HG03159 (cell line): ENCODE measurements around the gene ACIN1.

Experiments
- ATAC-seq: cut with Tn5 transposase; IDR thresholded peaks from one replicate; pipeline ENCODE4 v1.9.1; 2021; ENCODE audit warnings: mild to moderate bottlenecking, moderate library complexity; ENCODE audit not compliant: unreplicated experiment

ACIN1 gene

GRCh38 chr14:23062002-23062401, 32.9 kb downstream of the ACIN1 start:
- no peak for ATAC-seq

GRCh38 chr14:23060536-23061260, 34.2 kb downstream of the ACIN1 start:
- no peak for ATAC-seq

DNA sequence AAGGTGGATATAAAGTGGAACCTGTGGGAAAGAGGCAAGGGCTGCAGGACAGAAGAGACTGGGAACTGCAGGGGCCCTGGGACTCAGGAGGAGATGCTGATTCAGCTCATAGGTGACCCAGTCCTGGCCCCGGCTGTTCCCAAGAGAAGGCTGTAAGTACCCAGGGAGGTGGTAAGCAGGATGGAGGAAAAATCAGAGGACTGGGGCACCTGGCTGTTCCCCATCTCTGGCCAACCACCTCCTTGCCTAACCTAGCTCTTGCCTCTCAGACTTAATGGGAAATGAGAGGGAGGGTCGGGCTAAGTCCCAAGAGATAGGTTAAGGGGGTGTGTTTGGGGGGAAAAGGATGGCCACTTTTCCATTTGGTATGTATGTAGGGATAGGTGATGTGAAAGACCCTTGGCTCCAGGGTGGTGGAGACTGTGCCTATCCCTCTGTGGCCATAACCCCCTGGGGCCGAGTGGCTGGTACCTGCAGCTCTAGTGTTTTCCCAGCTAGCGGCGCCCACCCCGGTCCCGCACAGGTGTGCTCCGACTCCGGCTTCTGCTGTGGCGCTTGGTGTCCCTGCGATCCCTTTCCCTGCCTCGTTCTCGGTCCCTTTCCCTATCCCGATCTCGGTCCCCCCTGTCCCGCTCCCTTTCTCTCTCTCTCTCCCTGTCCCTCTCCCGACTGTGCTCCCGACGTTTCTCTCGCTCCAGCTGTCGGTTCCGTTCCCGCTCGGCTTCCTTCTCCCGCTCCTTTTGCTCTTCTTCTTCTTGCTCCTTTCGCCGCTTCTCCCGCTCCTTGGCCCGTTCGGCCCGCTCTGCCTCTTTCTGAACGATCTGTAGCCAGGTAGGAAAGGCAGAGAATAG, 36.1 kb downstream of the ACIN1 start:
- ATAC-seq, result no peak

GRCh38 chr14:23057757-23058653, 36.9 kb downstream of the ACIN1 start:
- ATAC-seq, result peak; percentile 59

- peak; percentile 44 for ATAC-seq
Observed at GRCh38 chr14:23056956-23057756, 37.8 kb downstream of the ACIN1 start, which contains the start of gene CDH24. Gene CDH24, minus strand, starts transcription at chr14:23057520. Its CDS starts 1,787 bp downstream, at chr14:23055733.

DNA sequence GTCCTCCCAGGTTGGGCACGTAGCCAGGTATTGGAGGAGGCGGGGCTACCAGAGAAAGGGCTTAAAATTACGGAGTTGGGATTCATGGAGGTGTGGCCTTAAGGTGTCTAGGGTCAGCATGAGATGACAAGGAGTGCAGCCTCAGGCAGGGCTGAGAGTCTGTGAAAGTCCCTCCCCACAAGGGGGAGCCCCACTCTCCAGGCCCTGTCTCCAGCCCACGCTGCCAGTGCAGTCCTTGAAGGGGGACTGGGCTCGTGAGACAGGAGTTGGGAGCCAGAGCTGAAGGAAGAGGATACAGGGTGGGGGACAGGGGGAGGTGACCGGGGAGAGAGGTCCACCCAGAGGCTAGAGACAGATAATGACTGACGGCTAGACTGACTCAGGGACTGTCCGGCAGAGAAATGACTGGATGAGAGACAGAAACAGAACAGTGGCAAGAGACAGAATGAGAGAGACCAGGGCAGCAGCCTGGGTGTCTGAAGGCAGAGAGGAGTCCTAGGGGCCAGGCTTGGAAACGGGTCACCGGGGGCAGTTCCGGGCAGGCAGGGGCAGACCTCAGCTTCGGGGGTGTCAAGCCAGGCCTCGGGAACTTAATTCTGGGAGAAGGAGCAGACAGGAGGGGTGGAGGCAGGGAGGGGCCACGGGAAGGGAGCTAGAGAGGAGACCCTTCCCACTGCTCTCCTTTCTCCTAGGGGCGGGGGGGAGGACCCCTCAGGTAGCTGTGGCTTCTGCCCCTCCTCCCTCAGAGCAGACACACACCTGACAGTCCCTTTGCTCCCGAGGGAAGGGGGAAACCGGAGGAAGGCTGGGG, 38.6 kb downstream of the ACIN1 start:
- ATAC-seq, result peak; percentile 49

DNA sequence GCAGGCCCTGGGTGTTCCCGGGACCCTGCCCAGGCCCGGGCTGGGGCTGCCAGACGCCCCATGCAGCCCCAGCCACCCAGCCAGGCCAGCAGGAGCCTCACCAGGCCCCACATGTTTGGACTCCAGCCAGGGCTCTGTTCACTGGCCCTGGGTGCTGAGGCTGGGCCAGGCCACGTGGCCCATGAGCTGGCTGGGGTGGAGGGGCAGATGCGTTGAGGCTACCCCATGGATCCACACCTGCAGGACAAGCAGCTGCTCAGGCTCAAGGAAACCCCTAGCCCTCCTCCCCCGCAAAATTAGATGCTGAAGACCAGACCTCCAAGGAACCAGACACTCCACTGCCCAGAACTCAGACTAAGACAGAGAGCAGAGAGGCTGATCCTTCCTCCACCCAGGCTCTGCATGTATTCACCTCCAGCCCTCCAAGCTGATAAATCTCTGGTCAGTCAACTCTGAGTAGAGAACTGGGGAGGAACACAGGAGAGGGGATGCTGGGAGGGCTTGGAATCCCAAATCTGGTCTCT, 39.3 kb downstream of the ACIN1 start:
- ATAC-seq, result no peak

DNA sequence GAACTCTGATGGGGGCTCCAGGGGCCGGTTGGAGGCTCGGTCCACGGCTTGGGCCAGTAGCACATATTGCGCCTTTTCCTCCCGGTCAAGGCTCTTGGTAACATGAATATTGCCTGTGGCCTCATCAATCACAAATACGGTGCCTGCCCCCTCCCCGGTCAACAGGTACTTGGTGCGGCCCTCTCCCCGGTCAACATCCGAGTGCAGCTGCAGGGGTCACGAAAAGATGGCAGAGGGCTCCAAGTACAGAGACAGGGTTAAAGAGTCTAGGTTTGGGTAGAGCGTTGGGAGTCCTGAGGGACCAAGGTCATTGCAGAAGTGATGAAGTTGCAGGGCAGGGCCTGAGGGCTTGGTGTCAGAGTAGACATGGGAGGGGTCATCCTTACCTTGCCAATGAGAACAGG, 39.8 kb downstream of the ACIN1 start:
- ATAC-seq, result no peak

- no peak for ATAC-seq
Observed at GRCh38 chr14:23054000-23054811, 40.7 kb downstream of the ACIN1 start.

DNA sequence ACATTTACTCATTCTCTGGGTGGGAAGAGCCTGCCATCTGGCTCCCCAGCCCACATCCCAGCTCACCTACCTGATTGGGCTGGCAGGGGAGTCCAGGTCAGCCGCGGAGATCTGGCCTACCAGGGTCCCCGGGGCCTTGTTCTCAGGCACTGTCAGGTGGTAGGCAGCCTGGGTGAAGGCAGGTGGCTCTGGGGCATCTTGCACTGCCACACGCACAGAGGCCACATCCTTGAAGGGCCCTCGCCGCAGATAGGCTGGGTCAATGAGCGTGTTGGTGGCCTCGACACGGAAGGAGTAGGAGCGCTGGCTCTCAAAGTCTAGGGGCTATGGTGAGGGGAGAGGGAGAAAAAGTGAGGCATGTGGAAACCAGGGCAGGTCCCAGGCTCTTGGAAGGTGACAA, 41.5 kb downstream of the ACIN1 start:
- no peak for ATAC-seq

DNA sequence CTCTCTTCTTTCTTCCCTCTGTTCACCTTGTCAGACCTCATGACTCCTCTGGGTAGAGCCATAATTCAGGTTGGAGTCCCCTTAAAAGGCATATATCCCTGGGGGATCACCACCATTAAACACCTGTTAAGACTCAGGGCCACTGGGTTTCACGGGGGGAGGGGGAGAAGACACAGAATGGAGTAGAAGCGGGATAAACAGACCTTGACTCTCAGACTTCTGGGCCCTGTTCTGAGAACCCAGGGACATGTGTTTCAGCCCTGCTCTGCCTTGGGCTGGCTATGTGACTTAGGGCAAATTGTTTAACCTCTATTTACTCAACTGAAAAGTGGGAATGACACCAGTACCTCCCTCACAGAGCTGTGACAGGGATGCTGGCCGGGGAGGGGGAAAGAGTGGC, 42.3 kb downstream of the ACIN1 start:
- no peak for ATAC-seq

GRCh38 chr14:23052182-23052623, 42.7 kb downstream of the ACIN1 start:
- no peak for ATAC-seq

- no peak for ATAC-seq
Observed at GRCh38 chr14:23051141-23052057, 43.5 kb downstream of the ACIN1 start.

DNA sequence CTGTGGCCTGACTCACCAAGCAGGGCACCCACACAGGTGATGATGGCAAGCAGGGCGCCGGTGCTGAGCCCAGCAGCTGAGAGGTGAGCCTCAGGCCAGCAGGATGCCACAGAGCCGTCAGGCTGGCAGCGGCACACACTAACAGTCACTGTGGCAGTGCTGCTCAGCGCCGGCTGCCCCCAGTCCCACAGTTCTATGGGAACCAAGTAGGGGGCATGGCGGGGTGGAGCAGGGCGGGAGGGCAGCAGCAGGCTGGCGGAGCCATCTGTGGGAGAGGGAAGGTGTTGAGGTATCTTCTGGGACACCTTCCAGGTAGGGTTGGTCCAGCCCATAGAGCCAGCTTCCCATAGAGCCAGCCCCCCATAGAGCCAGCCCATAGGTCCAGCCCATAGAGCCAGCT, 45.9 kb downstream of the ACIN1 start:
- no peak for ATAC-seq

DNA sequence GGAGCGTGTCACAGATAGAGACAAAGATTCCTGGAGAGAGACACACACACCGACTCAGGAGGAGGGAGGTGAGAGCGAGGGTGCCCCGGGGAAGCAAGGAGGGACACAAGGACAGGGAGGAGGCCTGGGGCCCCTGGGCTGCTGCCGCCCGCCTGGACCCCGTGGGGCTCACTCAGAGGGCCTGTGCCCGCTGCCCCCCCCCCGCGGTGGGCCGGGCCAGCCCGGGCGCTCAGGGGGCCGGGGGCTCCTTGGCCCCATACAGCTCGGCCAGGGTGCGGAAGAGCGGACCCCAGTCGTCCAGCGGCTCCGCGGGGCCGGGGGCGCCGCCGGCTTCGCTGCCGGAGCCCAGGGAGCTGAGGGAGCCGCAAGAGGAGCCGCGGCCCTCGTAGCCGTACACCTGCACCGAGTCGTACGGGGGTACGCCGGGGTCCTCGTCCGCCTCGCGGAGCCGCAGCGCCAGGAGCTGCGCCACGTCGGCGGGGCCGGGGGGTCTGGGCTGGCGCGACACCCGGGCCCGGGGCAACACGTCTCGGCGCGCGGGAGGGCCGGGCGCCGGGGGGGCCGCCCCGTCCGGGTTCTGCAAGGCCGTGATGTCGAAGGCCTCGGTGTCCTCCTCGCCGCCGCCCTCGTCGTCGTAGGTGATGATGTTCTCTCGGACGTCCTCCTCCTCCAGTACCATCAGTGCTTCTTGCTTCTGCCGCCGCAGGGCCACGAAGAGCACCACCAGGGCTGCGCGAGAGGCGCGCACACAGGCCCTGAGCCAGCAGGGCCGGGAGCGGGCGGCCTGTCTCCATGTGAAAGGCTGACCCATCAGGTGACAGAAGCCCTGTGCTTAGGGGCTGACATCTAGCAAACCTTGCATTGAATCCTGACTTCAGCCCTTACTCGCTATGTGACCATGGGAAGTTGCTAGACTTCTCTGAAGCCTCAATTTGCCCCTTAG, 46.9 kb downstream of the ACIN1 start:
- no peak for ATAC-seq

GRCh38 chr14:23047034-23047634, 47.8 kb downstream of the ACIN1 start:
- ATAC-seq, result no peak
